HEK293 (cell line): ENCODE measurements around the gene TSR1.

ENCODE experiments used
- CTCF ChIP-seq: fragments of 450-650 bp; formaldehyde crosslinking; IDR thresholded peaks from 2 replicates; pipeline ENCODE4 v1.5.1; 2016; ENCODE audit warnings: missing biosample characterization, missing genetic modification characterization
- MZF1 ChIP-seq: fragments of 450-650 bp; formaldehyde crosslinking; IDR thresholded peaks from 2 replicates; pipeline ENCODE4 v1.5.1; 2017; ENCODE audit warnings: missing biosample characterization, missing genetic modification characterization, borderline replicate concordance
- OSR2 ChIP-seq: fragments of 450-650 bp; formaldehyde crosslinking; IDR thresholded peaks from 2 replicates; pipeline ENCODE4 v1.5.1; 2016; ENCODE audit warnings: missing biosample characterization, missing genetic modification characterization
- REST ChIP-seq: fragments of 450-650 bp; formaldehyde crosslinking; IDR thresholded peaks from 2 replicates; pipeline ENCODE4 v1.5.1; 2016; ENCODE audit warnings: missing biosample characterization, missing genetic modification characterization
- TCF7L2 ChIP-seq: IDR thresholded peaks from 2 replicates; pipeline ENCODE4 v1.6.1; 2011; ENCODE audit warnings: low read depth, mild to moderate bottlenecking, inconsistent platforms, low read length, moderate library complexity, borderline replicate concordance
- TRIM28 ChIP-seq: IDR thresholded peaks from 2 replicates; pipeline ENCODE4 v1.6.1; 2011; ENCODE audit warnings: low read length, control low read depth, borderline replicate concordance

- no peak for TF ChIP-seq TCF7L2
- TF ChIP-seq CTCF (tag by site-specific recombination), result no peak
- TF ChIP-seq REST, result no peak
- no peak for TF ChIP-seq MZF1 (tag by site-specific recombination)
- no peak for TF ChIP-seq OSR2
- TF ChIP-seq TRIM28, result no peak
Measured at GRCh38 chr17:2336852-2337543, 741 bp upstream of the TSR1 start, which contains the start of gene SGSM2.
